ENCODE data around the gene AKR1B15. TPM values are rescaled to one million over a fixed set of nuclear protein-coding genes. Genes with fewer than 3 reads are reported as not detected.
A peak's percentile ranks its signal among the peaks of the same experiment; 100 is the strongest.
"Not testable (repeated sequence)": the region's sequence is repeated elsewhere in the genome, so short reads cannot be mapped to it uniquely, and the experiment has no call there.

Gene AKR1B15
- total and polyA plus RNA-seq, 12 donors = 0.03 to 0.55 (median 0.24) TPM; not detected in 6

- no peak for TF ChIP-seq CTCF (IDR thresholded peaks at IDR 0.05)
- TF ChIP-seq POLR2A (IDR thresholded peaks at IDR 0.05) = no peak
- H3K9me3 ChIP-seq (replicated peaks in 1 of 3) = no peaks in the 10 kb centered on the region
- DNase-seq = peak in 2 of 7 donors; percentile 7 to 30
- peak overlapping the region in 1 of 5 donors; percentile 57 for H3K27ac ChIP-seq
- H3K36me3 ChIP-seq (replicated peaks in 1 of 2) = no peaks in the 10 kb centered on the region
- H3K4me1 ChIP-seq (replicated peaks in 1 of 2) = no peaks in the 10 kb centered on the region
- intact Hi-C loops (cut with DNase I) = no loop called here
- 63 to 73% (median 66%) methylated on average over 1 to 2 of the region's 2 CpGs for whole genome bisulfite sequencing, 4 donors
- H3K4me3 ChIP-seq = no peak overlapping the region
- H3K27me3 ChIP-seq = no peaks in the 10 kb centered on the region
Measured at GRCh38 chr7:134565643-134566136, 16.8 kb downstream of the AKR1B15 start.

- Histone ChIP-seq H3K4me1 (replicated peaks in 1 of 2) (no peaks in the 10 kb centered on the region), H3K27me3 (no peaks in the 10 kb centered on the region), H3K9me3 (replicated peaks in 1 of 3) (no peaks in the 10 kb centered on the region), H3K4me3 (no peak overlapping the region), H3K36me3 (replicated peaks in 1 of 2) (no peaks in the 10 kb centered on the region), H3K27ac (no peak overlapping the region)
- TF ChIP-seq POLR2A (IDR thresholded peaks at IDR 0.05) (no peak), CTCF (IDR thresholded peaks at IDR 0.05) (no peak)
- intact Hi-C loops (cut with DNase I) = no loop called here
- WGBS, 4 donors = 66 to 76% (median 71%) methylated on average over 3 of the region's 3 CpGs
- DNase-seq = no peak
Measured at GRCh38 chr7:134567368-134567767, 18.5 kb downstream of the AKR1B15 start.

GRCh38 chr7:134569962-134570361 is 21.1 kb downstream of the AKR1B15 start:
- DNase-seq; H3K36me3 ChIP-seq (replicated peaks in 1 of 2); intact Hi-C loops (cut with DNase I); H3K27me3 ChIP-seq; H3K4me3 ChIP-seq; H3K9me3 ChIP-seq (replicated peaks in 1 of 3); H3K4me1 ChIP-seq (replicated peaks in 1 of 2); H3K27ac ChIP-seq: not testable (repeated sequence)
- WGBS, 4 donors = 86 to 89% (median 88%) methylated on average over 9 of the region's 9 CpGs

GRCh38 chr7:134571101-134571500 is 22.2 kb downstream of the AKR1B15 start:
- intact Hi-C loops (cut with DNase I) = no loop called here
- H3K36me3 ChIP-seq (replicated peaks in 1 of 2) = no peaks in the 10 kb centered on the region
- H3K27me3 ChIP-seq = no peaks in the 10 kb centered on the region
- no peak overlapping the region for H3K27ac ChIP-seq
- H3K9me3 ChIP-seq (replicated peaks in 1 of 3) = no peaks in the 10 kb centered on the region
- no peak overlapping the region for H3K4me3 ChIP-seq
- H3K4me1 ChIP-seq (replicated peaks in 1 of 2) = no peaks in the 10 kb centered on the region
- DNase-seq = no peak
- TF ChIP-seq POLR2A (IDR thresholded peaks at IDR 0.05) (no peak), CTCF (IDR thresholded peaks at IDR 0.05) (no peak)
- 83 to 100% (median 90%) methylated on average over 2 of the region's 2 CpGs for WGBS, 4 donors

GRCh38 chr7:134571746-134572461 is 23.0 kb downstream of the AKR1B15 start:
- DNase-seq = no peak
- Histone ChIP-seq H3K27me3 (no peaks in the 10 kb centered on the region), H3K27ac (no peak overlapping the region), H3K36me3 (replicated peaks in 1 of 2) (no peaks in the 10 kb centered on the region), H3K4me3 (no peak overlapping the region), H3K9me3 (replicated peaks in 1 of 3) (no peaks in the 10 kb centered on the region), H3K4me1 (replicated peaks in 1 of 2) (no peaks in the 10 kb centered on the region)
- intact Hi-C loops (cut with DNase I) = no loop called here
- 83 to 89% (median 87%) methylated on average over 6 of the region's 6 CpGs for WGBS, 4 donors
- TF ChIP-seq POLR2A (IDR thresholded peaks at IDR 0.05) (no peak), CTCF (IDR thresholded peaks at IDR 0.05) (no peak)

All from adrenal gland (tissue), 12 donors.